HG03066 (cell line): Measurements from ENCODE around the gene RABL6.
"Not testable (repeated sequence)": the region's sequence is repeated elsewhere in the genome, so short reads cannot be mapped to it uniquely, and the experiment has no call there.

Source experiments
- ATAC-seq: cut with Tn5 transposase; IDR thresholded peaks from one replicate; pipeline ENCODE4 v1.9.1; 2021; ENCODE audit warnings: low read depth; ENCODE audit not compliant: unreplicated experiment

Gene RABL6

GRCh38 chr9:136793086-136793946, 14.4 kb upstream of the RABL6 start:
- ATAC-seq: no peak

DNA sequence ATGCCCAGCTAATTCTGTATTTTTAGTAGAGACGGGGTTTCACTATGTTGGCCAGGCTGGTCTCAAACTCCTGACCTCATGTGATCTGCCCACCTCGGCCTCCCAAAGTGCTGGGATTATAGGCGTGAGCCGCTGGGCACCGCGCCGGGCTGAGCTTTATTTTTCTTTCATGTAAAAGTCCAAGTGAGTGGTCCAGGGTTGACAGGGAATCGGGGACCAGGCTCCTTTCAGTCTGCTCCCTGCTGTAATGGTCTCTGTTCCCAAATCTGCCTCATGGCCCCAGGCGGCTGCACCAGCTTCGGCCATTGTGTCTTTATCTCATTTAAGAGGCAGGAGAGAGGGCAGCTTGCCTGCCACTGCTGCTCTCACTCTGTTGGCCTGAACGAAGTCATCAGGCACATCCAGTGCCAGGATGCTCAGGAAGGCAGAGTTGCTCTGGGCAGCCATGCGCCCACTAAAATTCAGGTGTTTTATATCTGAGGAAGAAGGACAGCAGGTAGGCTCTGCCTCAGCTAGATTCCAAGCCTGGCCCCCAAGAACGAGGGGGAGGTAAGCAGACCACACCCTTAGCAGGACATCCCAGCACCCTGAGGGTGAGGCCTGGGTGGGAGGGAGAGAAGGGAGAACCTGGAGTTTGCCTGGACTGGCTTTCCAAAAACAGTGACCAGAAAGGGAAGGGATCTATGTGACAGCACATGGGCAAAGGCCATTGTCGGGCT, 13.3 kb upstream of the RABL6 start:
- ATAC-seq: no peak

GRCh38 chr9:136795000-136795348, 12.8 kb upstream of the RABL6 start:
- ATAC-seq: no peak

- no peak for ATAC-seq
Measured at GRCh38 chr9:136796238-136796774, 11.4 kb upstream of the RABL6 start, which contains the start of gene CCDC183. CCDC183 (plus strand) TSS chr9:136796338; CDS start chr9:136796398, 60 bp downstream.

DNA sequence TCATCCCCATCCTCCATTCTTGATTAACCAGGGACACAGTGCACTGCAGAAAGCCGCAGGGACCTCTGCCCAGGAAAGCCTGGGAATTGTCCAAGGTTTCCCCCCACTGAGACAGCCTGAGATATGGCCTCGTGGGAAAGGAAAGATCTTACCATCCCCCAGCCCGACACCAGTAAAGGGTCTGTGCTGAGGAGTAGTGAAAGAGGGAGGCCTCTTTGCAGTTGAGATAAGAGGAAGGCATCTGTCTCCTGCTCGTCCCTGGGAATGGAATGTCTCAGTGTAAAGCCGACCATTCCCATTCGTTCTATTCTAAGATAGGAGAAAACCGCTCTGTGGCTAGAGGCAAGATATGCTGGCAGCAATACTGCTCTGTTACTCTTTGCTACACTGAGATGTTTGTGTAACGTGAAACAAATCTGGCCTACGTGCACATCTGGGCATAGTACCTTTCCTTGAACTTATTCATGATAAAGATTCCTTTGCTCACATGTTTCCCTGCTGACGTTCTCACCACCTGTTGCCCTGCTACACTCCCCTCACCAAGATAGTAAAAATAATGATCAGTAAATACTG, 10.9 kb upstream of the RABL6 start:
- ATAC-seq: not testable (repeated sequence)

GRCh38 chr9:136798708-136799078, 9.1 kb upstream of the RABL6 start:
- no peak for ATAC-seq

- ATAC-seq: no peak
Measured at GRCh38 chr9:136799079-136799853, 8.5 kb upstream of the RABL6 start.

- no peak for ATAC-seq
Measured at GRCh38 chr9:136799854-136800657, 7.7 kb upstream of the RABL6 start.

GRCh38 chr9:136802321-136802720, 5.4 kb upstream of the RABL6 start:
- no peak for ATAC-seq

GRCh38 chr9:136803009-136803550, 4.7 kb upstream of the RABL6 start:
- ATAC-seq: not testable (repeated sequence)

- ATAC-seq: no peak
Measured at GRCh38 chr9:136803551-136804508, 3.9 kb upstream of the RABL6 start.

DNA sequence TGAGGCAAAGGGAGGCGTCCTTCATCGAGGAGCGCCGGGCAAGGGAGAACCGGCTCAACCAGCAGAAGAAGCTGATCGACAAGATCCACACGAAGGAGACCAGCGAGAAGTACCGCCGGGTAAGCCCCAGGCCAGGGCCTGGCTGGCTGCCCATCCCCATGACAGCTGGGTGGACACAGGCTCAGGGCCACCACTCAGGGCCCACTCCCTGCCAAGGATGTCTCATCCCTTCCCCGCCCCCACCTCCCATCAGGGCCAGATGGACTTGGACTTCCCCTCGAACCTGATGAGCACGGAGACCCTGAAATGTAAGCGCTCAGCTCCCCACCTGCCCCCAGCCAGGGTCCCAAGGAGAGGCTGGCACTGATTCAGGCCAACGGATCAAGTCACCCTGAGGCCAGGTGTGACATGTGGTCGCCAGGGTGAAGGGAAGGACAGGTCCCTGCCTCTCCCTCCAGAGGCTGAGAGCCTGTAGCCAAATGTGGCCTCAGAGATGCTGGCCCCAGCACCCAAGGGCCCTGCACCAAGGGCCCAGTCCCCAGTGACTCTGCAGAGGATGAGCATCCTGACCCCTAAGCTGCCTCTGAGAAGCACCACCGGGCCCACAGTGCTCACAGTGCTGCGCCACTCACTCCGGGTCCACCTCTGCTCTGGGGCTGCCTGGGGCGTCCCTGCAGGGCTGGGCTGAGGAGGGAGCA, 3.1 kb upstream of the RABL6 start:
- no peak for ATAC-seq

DNA sequence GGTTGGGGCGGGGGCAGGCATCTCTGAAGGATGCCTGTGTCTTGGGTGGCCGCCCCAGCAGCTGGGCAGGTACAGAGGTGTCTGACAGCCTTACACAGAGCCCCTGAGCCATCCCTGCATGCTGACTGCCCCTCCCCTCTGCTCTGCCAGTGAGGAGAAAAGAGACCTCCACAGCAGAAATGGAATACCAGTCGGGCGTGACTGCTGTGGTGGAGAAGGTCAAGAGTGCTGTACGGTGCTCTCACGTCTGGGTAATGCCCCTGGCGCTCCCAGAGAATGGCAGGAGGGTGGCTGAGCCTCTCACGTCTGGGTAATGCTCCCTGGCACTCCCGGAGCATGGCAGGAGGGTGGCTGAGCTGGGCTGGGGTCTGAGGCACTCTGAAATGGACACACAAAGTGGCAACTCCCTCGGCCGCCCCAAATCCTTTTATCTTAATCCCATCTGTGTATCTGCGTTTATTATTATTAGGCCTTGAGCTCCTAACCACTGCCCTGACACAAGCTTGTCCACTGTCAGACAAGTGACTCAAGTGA, 2.5 kb upstream of the RABL6 start:
- ATAC-seq: no peak

DNA sequence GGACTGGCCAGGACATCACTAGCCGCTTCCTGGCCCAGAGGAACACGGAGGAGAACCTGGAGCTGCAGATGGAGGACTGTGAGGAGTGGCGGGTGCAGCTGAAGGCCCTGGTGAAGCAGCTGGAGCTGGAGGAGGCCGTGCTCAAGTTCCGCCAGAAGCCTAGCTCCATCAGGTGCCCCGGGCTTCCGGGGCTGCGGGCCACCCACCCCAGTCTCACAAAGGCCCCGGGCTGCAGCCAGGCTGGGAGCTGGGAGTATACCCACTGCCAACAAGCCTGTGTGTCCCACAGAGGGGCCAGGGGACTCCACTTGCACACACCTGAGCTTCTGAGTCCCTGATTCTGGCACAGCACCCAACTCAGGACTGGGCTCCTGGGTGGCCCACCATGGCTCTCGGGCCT, 1.7 kb upstream of the RABL6 start:
- ATAC-seq: no peak

DNA sequence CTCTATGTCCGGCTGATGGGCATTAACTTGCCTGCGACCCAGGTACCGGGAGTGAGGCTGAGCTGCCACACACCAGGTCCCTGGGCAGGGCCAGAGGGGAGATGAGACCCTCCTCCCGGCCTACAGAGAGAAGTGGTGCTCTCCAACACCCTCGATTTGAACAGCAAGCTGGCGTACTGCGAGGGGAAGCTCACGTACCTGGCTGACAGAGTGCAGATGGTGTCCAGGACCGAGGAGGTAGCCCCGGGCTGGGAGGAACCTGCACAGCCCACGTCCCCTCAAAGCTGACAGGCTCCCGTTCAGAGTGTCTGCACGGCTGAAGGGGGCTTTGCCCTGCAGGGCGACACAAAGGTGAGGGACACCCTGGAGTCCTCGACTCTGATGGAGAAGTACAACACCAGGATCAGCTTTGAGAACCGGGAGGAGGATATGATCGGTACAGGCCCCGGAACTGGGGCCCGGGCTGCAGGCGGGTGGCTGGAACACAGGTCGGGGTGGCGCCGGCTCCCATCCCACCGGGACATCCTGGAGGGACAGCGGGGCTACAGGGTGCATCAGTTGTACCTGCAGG, 1.0 kb upstream of the RABL6 start:
- no peak for ATAC-seq

- peak; percentile 27 for ATAC-seq
Measured at GRCh38 chr9:136808075-136808805, 492 bp downstream of the RABL6 start.

GRCh38 chr9:136808806-136809158, 1.0 kb downstream of the RABL6 start:
- ATAC-seq: no peak
